Measurements from ENCODE around the gene MOBP. TPM values are rescaled to one million over a fixed set of nuclear protein-coding genes. Genes with fewer than 3 reads are reported as not detected.

MOBP gene
- total and polyA plus RNA-seq, 2 experiments from 2014 or later: not detected

DNA sequence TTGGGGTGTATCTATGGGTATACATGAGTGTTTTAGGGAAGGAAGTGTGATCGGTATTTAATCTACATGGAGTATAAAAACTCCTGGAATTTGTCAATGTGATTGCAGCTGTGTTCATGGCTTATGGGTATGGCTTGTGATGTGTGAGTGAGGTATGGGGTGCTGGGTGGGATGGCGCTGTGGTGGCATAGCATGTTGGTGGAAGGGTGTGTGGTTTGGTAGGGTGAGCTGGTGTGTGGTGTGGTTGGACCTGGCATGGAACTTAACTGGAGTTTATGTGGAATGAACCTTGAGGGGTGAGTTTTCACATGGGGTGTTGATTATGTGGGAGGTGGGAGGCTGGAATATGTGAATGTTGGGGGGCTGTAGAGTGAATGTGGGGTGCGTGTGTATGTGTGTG, 492 bp upstream of the MOBP start:
- H3K36me3 ChIP-seq (ENCODE audit: insufficient read depth): no peaks in the 10 kb centered on the region
- peaks cover 9% of the 10 kb centered on the region; the same call in 1 of the 2 replicates for H3K4me1 ChIP-seq (ENCODE audit: insufficient read depth)
- no peaks in the 10 kb centered on the region for H4K20me1 ChIP-seq (replicated peaks; ENCODE audit: insufficient read depth)
- TF ChIP-seq, protein P1, sequence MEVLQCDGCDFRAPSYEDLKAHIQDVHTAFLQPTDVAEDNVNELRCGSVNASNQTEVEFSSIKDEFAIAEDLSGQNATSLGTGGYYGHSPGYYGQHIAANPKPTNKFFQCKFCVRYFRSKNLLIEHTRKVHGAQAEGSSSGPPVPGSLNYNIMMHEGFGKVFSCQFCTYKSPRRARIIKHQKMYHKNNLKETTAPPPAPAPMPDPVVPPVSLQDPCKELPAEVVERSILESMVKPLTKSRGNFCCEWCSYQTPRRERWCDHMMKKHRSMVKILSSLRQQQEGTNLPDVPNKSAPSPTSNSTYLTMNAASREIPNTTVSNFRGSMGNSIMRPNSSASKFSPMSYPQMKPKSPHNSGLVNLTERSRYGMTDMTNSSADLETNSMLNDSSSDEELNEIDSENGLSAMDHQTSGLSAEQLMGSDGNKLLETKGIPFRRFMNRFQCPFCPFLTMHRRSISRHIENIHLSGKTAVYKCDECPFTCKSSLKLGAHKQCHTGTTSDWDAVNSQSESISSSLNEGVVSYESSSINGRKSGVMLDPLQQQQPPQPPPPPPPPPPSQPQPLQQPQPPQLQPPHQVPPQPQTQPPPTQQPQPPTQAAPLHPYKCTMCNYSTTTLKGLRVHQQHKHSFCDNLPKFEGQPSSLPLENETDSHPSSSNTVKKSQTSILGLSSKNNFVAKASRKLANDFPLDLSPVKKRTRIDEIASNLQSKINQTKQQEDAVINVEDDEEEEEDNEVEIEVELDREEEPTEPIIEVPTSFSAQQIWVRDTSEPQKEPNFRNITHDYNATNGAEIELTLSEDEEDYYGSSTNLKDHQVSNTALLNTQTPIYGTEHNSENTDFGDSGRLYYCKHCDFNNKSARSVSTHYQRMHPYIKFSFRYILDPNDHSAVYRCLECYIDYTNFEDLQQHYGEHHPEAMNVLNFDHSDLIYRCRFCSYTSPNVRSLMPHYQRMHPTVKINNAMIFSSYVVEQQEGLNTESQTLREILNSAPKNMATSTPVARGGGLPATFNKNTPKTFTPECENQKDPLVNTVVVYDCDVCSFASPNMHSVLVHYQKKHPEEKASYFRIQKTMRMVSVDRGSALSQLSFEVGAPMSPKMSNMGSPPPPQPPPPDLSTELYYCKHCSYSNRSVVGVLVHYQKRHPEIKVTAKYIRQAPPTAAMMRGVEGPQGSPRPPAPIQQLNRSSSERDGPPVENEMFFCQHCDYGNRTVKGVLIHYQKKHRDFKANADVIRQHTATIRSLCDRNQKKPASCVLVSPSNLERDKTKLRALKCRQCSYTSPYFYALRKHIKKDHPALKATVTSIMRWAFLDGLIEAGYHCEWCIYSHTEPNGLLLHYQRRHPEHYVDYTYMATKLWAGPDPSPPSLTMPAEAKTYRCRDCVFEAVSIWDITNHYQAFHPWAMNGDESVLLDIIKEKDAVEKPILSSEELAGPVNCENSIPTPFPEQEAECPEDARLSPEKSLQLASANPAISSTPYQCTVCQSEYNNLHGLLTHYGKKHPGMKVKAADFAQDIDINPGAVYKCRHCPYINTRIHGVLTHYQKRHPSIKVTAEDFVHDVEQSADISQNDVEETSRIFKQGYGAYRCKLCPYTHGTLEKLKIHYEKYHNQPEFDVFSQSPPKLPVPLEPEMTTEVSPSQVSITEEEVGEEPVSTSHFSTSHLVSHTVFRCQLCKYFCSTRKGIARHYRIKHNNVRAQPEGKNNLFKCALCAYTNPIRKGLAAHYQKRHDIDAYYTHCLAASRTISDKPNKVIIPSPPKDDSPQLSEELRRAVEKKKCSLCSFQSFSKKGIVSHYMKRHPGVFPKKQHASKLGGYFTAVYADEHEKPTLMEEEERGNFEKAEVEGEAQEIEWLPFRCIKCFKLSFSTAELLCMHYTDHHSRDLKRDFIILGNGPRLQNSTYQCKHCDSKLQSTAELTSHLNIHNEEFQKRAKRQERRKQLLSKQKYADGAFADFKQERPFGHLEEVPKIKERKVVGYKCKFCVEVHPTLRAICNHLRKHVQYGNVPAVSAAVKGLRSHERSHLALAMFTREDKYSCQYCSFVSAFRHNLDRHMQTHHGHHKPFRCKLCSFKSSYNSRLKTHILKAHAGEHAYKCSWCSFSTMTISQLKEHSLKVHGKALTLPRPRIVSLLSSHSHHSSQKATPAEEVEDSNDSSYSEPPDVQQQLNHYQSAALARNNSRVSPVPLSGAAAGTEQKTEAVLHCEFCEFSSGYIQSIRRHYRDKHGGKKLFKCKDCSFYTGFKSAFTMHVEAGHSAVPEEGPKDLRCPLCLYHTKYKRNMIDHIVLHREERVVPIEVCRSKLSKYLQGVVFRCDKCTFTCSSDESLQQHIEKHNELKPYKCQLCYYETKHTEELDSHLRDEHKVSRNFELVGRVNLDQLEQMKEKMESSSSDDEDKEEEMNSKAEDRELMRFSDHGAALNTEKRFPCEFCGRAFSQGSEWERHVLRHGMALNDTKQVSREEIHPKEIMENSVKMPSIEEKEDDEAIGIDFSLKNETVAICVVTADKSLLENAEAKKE (CRISPR knock-in tag; IDR thresholded peaks at IDR 0.05): no peak
- TF ChIP-seq EZH2 (IDR thresholded peaks at IDR 0.05; ENCODE audit: low read depth, unreplicated experiment) (no peak), JUNB (IDR thresholded peaks at IDR 0.05; ENCODE audit: unreplicated experiment) (no peak), STAT1 (IDR thresholded peaks at IDR 0.05; ENCODE audit: unreplicated experiment) (no peak), EZH2phosphoT487 (IDR thresholded peaks at IDR 0.05; ENCODE audit: unreplicated experiment) (no peak), ZNF114 (CRISPR knock-in tag; IDR thresholded peaks at IDR 0.05) (no peak), NANOG (IDR thresholded peaks at IDR 0.05; ENCODE audit: borderline replicate concordance) (no peak), POLR2AphosphoS5 (IDR thresholded peaks at IDR 0.05; ENCODE audit: low read depth) (no peak), ZNF331 (CRISPR knock-in tag; IDR thresholded peaks at IDR 0.05; ENCODE audit: low read depth) (no peak), CREB1 (CRISPR knock-in tag; IDR thresholded peaks at IDR 0.05; ENCODE audit: low read depth) (no peak)
- TF ChIP-seq, protein P2, sequence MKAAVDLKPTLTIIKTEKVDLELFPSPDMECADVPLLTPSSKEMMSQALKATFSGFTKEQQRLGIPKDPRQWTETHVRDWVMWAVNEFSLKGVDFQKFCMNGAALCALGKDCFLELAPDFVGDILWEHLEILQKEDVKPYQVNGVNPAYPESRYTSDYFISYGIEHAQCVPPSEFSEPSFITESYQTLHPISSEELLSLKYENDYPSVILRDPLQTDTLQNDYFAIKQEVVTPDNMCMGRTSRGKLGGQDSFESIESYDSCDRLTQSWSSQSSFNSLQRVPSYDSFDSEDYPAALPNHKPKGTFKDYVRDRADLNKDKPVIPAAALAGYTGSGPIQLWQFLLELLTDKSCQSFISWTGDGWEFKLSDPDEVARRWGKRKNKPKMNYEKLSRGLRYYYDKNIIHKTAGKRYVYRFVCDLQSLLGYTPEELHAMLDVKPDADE (IDR thresholded peaks at IDR 0.05): no peak
- TF ChIP-seq, protein P3, sequence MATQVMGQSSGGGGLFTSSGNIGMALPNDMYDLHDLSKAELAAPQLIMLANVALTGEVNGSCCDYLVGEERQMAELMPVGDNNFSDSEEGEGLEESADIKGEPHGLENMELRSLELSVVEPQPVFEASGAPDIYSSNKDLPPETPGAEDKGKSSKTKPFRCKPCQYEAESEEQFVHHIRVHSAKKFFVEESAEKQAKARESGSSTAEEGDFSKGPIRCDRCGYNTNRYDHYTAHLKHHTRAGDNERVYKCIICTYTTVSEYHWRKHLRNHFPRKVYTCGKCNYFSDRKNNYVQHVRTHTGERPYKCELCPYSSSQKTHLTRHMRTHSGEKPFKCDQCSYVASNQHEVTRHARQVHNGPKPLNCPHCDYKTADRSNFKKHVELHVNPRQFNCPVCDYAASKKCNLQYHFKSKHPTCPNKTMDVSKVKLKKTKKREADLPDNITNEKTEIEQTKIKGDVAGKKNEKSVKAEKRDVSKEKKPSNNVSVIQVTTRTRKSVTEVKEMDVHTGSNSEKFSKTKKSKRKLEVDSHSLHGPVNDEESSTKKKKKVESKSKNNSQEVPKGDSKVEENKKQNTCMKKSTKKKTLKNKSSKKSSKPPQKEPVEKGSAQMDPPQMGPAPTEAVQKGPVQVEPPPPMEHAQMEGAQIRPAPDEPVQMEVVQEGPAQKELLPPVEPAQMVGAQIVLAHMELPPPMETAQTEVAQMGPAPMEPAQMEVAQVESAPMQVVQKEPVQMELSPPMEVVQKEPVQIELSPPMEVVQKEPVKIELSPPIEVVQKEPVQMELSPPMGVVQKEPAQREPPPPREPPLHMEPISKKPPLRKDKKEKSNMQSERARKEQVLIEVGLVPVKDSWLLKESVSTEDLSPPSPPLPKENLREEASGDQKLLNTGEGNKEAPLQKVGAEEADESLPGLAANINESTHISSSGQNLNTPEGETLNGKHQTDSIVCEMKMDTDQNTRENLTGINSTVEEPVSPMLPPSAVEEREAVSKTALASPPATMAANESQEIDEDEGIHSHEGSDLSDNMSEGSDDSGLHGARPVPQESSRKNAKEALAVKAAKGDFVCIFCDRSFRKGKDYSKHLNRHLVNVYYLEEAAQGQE (IDR thresholded peaks at IDR 0.05; ENCODE audit: unreplicated experiment): no peak
- TF ChIP-seq, protein P4, sequence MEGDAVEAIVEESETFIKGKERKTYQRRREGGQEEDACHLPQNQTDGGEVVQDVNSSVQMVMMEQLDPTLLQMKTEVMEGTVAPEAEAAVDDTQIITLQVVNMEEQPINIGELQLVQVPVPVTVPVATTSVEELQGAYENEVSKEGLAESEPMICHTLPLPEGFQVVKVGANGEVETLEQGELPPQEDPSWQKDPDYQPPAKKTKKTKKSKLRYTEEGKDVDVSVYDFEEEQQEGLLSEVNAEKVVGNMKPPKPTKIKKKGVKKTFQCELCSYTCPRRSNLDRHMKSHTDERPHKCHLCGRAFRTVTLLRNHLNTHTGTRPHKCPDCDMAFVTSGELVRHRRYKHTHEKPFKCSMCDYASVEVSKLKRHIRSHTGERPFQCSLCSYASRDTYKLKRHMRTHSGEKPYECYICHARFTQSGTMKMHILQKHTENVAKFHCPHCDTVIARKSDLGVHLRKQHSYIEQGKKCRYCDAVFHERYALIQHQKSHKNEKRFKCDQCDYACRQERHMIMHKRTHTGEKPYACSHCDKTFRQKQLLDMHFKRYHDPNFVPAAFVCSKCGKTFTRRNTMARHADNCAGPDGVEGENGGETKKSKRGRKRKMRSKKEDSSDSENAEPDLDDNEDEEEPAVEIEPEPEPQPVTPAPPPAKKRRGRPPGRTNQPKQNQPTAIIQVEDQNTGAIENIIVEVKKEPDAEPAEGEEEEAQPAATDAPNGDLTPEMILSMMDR (conservative IDR thresholded peaks at IDR 0.05; ENCODE audit: low read depth in 2 of 2): no peak
- H3K27ac ChIP-seq (ENCODE audit: low read depth): no peak overlapping the region
- Mint-ChIP-seq H3K27me3 (ENCODE audit: insufficient read depth, low read depth, poor library complexity) (peaks cover 8% of the 10 kb centered on the region), H3K27ac (no peak overlapping the region), H3K36me3 (ENCODE audit: low read depth) (no peaks in the 10 kb centered on the region), H3K4me1 (peaks cover 12% of the 10 kb centered on the region; the same call in 2 of the 3 replicates), H3K4me3 (no peak overlapping the region), H3K9me3 (no peaks in the 10 kb centered on the region)
- ATAC-seq (peak; percentile 42), DNase-seq (ENCODE audit: low spot score) (no peak)
- H3K79me2 ChIP-seq (replicated peaks; ENCODE audit: insufficient read depth): no peaks in the 10 kb centered on the region
- H3K4me3 ChIP-seq: no peak overlapping the region
- H3K9me2 ChIP-seq (ENCODE audit: insufficient read depth): peaks cover 4% of the 10 kb centered on the region; the same call in 1 of the 2 replicates
- no peak overlapping the region for H2AFZ ChIP-seq
- H3K4me2 ChIP-seq: peak overlapping the region; percentile 41; the same call in 1 of the 2 replicates
- no peaks in the 10 kb centered on the region for H3F3A ChIP-seq (replicated peaks; ENCODE audit: low read depth)
- no peaks in the 10 kb centered on the region for H3K27me3 ChIP-seq (ENCODE audit: insufficient read depth)
